ENCODE measurements around the gene MTREX. TPM values are rescaled to one million over a fixed set of nuclear protein-coding genes. Genes with fewer than 3 reads are reported as not detected.

Gene MTREX
- total and polyA plus RNA-seq, 2 of the 8 experiments (the other 6 are each of a cell fraction or from before 2014, with no cell fraction given) = 16.0 to 130 TPM

DNA sequence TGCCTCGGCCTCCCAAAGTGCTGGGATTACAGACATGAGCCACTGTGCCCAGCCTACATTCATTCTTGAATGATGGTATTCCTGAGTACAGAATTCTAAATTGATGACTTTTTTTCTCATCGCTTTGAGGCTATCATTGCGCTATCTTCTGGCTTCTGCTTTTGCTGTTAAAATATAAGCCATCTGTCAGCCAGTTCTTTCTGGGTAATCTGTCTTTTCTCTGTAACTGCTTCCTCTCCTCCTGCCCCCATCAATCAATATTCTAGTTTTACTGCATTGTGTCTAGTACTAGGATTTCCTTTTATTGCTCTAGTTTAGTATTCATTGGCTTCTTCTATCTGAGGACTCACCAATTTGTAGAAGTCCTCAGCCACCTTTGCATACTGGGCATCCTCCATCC lies 138.0 kb downstream of the MTREX start (continued):
- TF ChIP-seq EZH2 (IDR thresholded peaks at IDR 0.05; ENCODE audit: low read depth, low read length, severe bottlenecking) (no peak), SAP30 (IDR thresholded peaks at IDR 0.05; ENCODE audit: insufficient read depth, insufficient replicate concordance, low read length) (no peak), BCL11A (IDR thresholded peaks at IDR 0.05; ENCODE audit: low read depth in 2 of 2, low read length in 2 of 2) (no peak), SP4 (IDR thresholded peaks at IDR 0.05; ENCODE audit: low read length) (no peak), BRCA1 (IDR thresholded peaks at IDR 0.05; ENCODE audit: low read depth, low read length) (no peak), KDM1A (IDR thresholded peaks at IDR 0.05; ENCODE audit: borderline replicate concordance, low read length) (no peak), RAD21 (IDR thresholded peaks at IDR 0.05 in 1 of 2, conservative IDR thresholded peaks at IDR 0.05 in 1 of 2; ENCODE audit: low read depth in 2 of 2, low read length in 2 of 2) (no peak), JUND (IDR thresholded peaks at IDR 0.05; ENCODE audit: low read length) (no peak)
